ENCODE data around the gene COBL.

DNA sequence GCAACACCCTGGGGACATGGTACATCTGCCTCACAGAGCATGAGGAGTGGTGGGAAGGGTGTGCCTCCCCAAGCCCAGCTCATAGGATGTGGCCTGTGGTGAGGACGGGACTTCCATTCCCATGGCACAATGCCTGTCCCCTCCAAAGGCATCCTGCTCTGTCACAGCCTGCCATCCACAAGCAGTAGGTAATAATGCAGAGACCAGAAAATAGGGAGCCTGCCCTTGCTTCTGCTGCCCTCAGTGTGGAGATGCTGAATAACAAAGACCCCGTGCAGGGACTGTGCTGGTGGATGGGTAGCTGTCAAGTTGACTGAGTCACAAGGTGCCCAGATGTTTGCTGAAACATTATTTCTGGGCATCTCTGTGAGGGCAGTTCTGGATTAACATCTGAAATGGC lies 334.0 kb downstream of the COBL start:
- no peak for TF ChIP-seq FOXK2 (IDR thresholded peaks at IDR 0.05)
- no peak for TF ChIP-seq FOXM1 (IDR thresholded peaks at IDR 0.05; ENCODE audit: borderline replicate concordance)
- no peak for TF ChIP-seq TARDBP (IDR thresholded peaks at IDR 0.05)
- TF ChIP-seq BHLHE40 (IDR thresholded peaks at IDR 0.05; ENCODE audit: borderline replicate concordance), result no peak
- TF ChIP-seq ARNT (IDR thresholded peaks at IDR 0.05), result no peak
